Renal cortical epithelial cell (primary cell): Measurements from ENCODE around the gene CFAP20DC. TPM values are rescaled to one million over a fixed set of nuclear protein-coding genes. Genes with fewer than 3 reads are reported as not detected.
"Not testable (repeated sequence)": the region's sequence is repeated elsewhere in the genome, so short reads cannot be mapped to it uniquely, and the experiment has no call there.

Source experiments
- DNase-seq: peaks from one replicate; pipeline ENCODE4 v3.0.0-alpha.2; 2011; ENCODE audit warnings: low read depth
- total RNA-seq: library from RNA; depleted of rRNA; stranded (reverse); fragments of >200 nt; gene quantifications from 2 replicates; pipeline ENCODE4 v1.2.3, GENCODE V29; 2014

CFAP20DC gene
- total RNA-seq, 1 donor from 2014 or later: 3.5 TPM

- DNase-seq: not testable (repeated sequence)
Observed at GRCh38 chr3:58696813-58697212, 353.0 kb downstream of the CFAP20DC start.

DNA sequence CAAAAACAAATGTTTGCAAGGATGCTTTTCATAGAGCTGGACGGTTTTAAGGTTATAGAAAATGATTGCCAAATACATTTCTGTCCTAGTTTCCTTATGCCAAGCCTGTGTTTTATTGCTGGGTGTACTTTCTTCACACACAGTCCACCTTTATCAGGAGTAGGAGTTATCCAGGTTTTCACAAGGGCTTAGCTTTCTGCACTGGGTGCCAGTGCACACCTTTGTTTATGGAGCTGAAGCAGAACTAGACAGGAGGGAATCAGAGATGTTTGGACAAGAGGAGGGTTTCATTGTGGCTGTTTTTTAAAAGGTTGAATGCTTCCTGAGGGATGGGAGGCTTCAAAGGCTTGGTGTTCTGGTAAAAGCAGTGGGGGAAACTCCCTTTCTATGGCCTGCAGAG is 353.7 kb downstream of the CFAP20DC start:
- no peak for DNase-seq

DNA sequence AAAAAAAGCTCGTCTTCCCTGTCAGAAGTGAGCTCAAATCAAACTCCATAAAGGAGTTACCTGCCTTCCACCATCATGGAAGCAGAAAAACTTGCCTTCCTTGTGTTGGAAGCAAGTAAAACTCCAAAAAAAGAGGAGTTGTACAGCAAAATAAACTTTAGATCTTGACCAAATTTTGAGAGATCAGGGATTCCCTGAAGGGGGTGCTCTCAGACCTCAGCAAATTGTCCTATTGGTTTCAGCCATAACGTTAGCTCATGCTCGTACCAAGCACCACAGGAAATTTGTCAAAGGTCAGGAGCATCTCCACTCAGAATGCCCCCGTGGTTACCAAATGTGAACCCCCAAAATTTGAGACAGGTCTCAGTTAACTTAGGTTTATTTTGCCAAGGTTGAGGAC is 354.5 kb downstream of the CFAP20DC start:
- not testable (repeated sequence) for DNase-seq

- peak; percentile 28 for DNase-seq
Observed at GRCh38 chr3:58693940-58694850, 355.6 kb downstream of the CFAP20DC start.

DNA sequence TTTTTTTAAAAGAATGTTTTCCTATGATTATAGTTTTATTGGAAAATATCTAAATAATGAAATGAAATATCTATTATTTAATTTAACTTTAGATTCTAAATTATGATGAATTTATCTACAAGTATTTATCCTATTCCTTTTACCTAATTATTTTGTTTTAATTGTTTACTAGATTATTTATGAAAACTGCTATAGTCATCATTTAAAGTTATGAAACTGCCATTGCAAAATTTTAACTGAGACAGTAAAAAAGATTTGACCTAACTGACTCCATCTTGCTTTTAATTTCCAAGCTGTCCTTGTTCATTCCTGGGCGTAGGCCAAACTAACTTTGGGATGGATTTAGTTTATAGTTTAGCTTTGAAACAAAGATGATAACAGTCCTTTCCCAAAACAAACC is 357.3 kb downstream of the CFAP20DC start:
- no peak for DNase-seq
